DND-41 (cell line): ENCODE measurements around the gene LBHD2.

Experiments used
- ATAC-seq: fragments of 200-7000 bp; cut with Tn5 transposase; 3 replicates; pipeline ENCODE4 v1.9.1; 2021; ENCODE audit warnings: low read depth; ENCODE audit not compliant: insufficient read depth
- DNase-seq: peaks from one replicate; pipeline ENCODE4 v3.0.0-alpha.2; 2020
- H2AFZ ChIP-seq: 2 replicates; pipeline ENCODE4 v1.6.0; 2012; ENCODE audit warnings: low read depth, low read length
- H3K27ac ChIP-seq: 2 replicates; pipeline ENCODE4 v1.5.1; 2012; ENCODE audit warnings: low read length, inconsistent platforms
- H3K27me3 ChIP-seq: fragments of 200-600 bp; sonication (generic); 2 replicates; pipeline ENCODE4 v1.6.0; 2012; ENCODE audit warnings: low read length, mild to moderate bottlenecking, inconsistent platforms; ENCODE audit not compliant: insufficient read depth, poor library complexity
- H3K36me3 ChIP-seq: 2 replicates; pipeline ENCODE4 v1.5.1; 2012; ENCODE audit warnings: low read length, inconsistent platforms; ENCODE audit not compliant: insufficient read depth
- H3K4me1 ChIP-seq: 2 replicates; pipeline ENCODE4 v1.5.1; 2012; ENCODE audit warnings: mild to moderate bottlenecking, low read length; ENCODE audit not compliant: insufficient read depth
- H3K4me2 ChIP-seq: 2 replicates; pipeline ENCODE4 v1.6.0; 2012; ENCODE audit warnings: mild to moderate bottlenecking, moderate library complexity, low read length, inconsistent platforms; ENCODE audit not compliant: insufficient read depth
- H3K4me3 ChIP-seq, 2 experiments: fragments of 200-600 bp in 1 of 2; shearing (Covaris generic) in 1 of 2; 2 replicates each; pipeline ENCODE4 v1.5.1; 2012 to 2016; ENCODE audit warnings: inconsistent platforms in 2 of 2, low read length in 2 of 2, mild to moderate bottlenecking in 2 of 2, low read depth in 1 of 2, moderate library complexity in 1 of 2
- H3K79me2 ChIP-seq: 2 replicates; pipeline ENCODE4 v1.6.0; 2012; ENCODE audit warnings: low read length, inconsistent platforms; ENCODE audit not compliant: insufficient read depth
- H3K9ac ChIP-seq: 2 replicates; pipeline ENCODE4 v1.6.0; 2012; ENCODE audit warnings: low read depth, mild to moderate bottlenecking, inconsistent platforms, low read length, moderate library complexity
- H3K9me3 ChIP-seq: 2 replicates; pipeline ENCODE4 v1.5.1; 2012; ENCODE audit warnings: low read length, moderate library complexity, mild to moderate bottlenecking, inconsistent platforms; ENCODE audit not compliant: insufficient read depth, severe bottlenecking
- H4K20me1 ChIP-seq: 2 replicates; pipeline ENCODE4 v1.6.0; 2012; ENCODE audit warnings: low read length; ENCODE audit not compliant: insufficient read depth
- CTCF ChIP-seq: IDR thresholded peaks from 2 replicates; pipeline ENCODE4 v1.5.1; 2012; ENCODE audit warnings: borderline replicate concordance, low read length, moderate library complexity, mild to moderate bottlenecking; ENCODE audit not compliant: poor library complexity, severe bottlenecking; ENCODE audit errors: extremely low read depth
- EZH2 ChIP-seq: IDR thresholded peaks from 3 replicates; pipeline ENCODE4 v1.6.1; 2012; ENCODE audit warnings: borderline replicate concordance, low read depth, mild to moderate bottlenecking, moderate library complexity, low read length, inconsistent platforms; ENCODE audit not compliant: severe bottlenecking

Gene LBHD2

GRCh38 chr14:103094406-103095209, 10.6 kb downstream of the LBHD2 start, which contains the start of gene EXOC3L4:
EXOC3L4 (plus strand) TSS chr14:103094725; CDS start chr14:103100220, 5,495 bp downstream.
- no peak for TF ChIP-seq CTCF
- no peak for TF ChIP-seq EZH2

GRCh38 chr14:103095210-103095778, 11.3 kb downstream of the LBHD2 start:
- Histone ChIP-seq H3K4me3 (no peak overlapping the region), H3K79me2 (no peaks in the 10 kb centered on the region), H3K27ac (no peak overlapping the region), H4K20me1 (peaks cover 3% of the 10 kb centered on the region; the same call in 1 of the 2 replicates), H3K36me3 (no peaks in the 10 kb centered on the region), H3K9me3 (no peaks in the 10 kb centered on the region), H3K9ac (no peak overlapping the region), H3K4me2 (no peak overlapping the region), H3K4me1 (peaks cover 15% of the 10 kb centered on the region), H3K27me3 (peaks cover 13% of the 10 kb centered on the region), H2AFZ (no peak overlapping the region)
- no peak for DNase-seq
- no peak for TF ChIP-seq EZH2
- no peak for TF ChIP-seq CTCF
- no peak for ATAC-seq

More at GRCh38 chr14:103094406-103095209, 10.6 kb downstream of the LBHD2 start, which contains the start of gene EXOC3L4:
- Histone ChIP-seq H3K9me3 (no peaks in the 10 kb centered on the region), H3K4me2 (no peak within 1 kb of the TSS), H3K79me2 (no peaks in the 10 kb centered on the region), H3K4me1 (peaks cover 16% of the 10 kb centered on the region), H2AFZ (no peak within 1 kb of the TSS), H3K9ac (no peak within 1 kb of the TSS), H3K27me3 (peaks cover 13% of the 10 kb centered on the region), H3K27ac (no peak within 1 kb of the TSS), H3K4me3 (no peak within 1 kb of the TSS), H3K36me3 (no peaks in the 10 kb centered on the region), H4K20me1 (peaks cover 8% of the 10 kb centered on the region; the same call in 1 of the 2 replicates)
- ATAC-seq, result no peak
- DNase-seq, result no peak

- no peak overlapping the region for H3K4me3 ChIP-seq
- TF ChIP-seq CTCF (no peak), EZH2 (no peak)
- ATAC-seq, result no peak
Measured at GRCh38 chr14:103096387-103096786, 12.4 kb downstream of the LBHD2 start.

More at GRCh38 chr14:103096387-103096786, 12.4 kb downstream of the LBHD2 start:
- H3K79me2 ChIP-seq, result no peaks in the 10 kb centered on the region
- peaks cover 4% of the 10 kb centered on the region for H3K27me3 ChIP-seq
- H3K27ac ChIP-seq, result no peak overlapping the region
- H3K9ac ChIP-seq, result no peak overlapping the region
- H3K36me3 ChIP-seq, result no peaks in the 10 kb centered on the region
- DNase-seq, result no peak
- no peaks in the 10 kb centered on the region for H3K9me3 ChIP-seq
- H2AFZ ChIP-seq, result no peak overlapping the region
- H4K20me1 ChIP-seq, result no peaks in the 10 kb centered on the region
- H3K4me2 ChIP-seq, result no peak overlapping the region
- H3K4me1 ChIP-seq, result peaks cover 5% of the 10 kb centered on the region
